HG02885 (cell line): ENCODE results near the gene TIMM8A.
A peak's percentile ranks its signal among the peaks of the same experiment; 100 is the strongest.

ENCODE experiments used
- ATAC-seq: cut with Tn5 transposase; IDR thresholded peaks from one replicate; pipeline ENCODE4 v1.9.1; 2021; ENCODE audit warnings: mild to moderate bottlenecking; ENCODE audit not compliant: unreplicated experiment, poor library complexity

Gene TIMM8A, protein sequence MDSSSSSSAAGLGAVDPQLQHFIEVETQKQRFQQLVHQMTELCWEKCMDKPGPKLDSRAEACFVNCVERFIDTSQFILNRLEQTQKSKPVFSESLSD

DNA sequence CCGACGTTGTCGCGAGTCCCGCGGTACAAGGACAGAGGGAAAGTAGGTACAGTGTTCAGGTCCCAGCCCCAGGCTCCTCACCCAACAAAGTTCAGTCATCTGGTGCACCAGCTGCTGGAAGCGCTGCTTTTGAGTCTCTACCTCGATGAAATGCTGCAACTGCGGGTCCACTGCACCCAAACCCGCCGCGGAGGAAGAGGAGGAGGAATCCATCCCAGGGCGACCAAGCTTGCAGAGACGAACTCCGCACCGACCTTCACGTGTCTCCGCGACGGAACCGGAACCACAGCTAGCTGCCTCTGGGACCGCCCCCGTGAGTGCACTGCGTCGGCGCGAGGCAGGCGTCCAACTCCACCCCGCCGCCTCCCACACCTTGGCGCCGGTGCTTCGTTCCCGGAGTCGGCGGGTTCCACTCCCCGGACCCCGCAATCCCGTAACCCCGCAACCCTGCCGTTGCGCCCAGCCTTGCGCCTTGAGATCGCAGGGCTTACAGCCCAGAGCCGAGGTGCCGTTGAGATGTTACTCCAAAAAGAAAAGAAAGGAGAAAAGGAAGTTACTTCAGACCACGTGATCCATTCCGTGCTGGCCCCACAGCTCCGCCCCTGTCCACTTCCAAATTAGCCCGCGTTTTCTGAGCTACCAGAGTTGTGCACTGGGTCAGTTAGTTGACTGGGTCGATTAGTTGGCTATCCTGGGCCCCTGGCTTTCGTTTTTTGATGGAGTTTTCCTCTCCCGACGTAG lies at the start of gene TIMM8A:
Gene TIMM8A, minus strand, starts transcription at position 291 of the 741 bp plus-strand sequence. Its CDS starts 78 bp downstream, at position 213.
- ATAC-seq, result peak; percentile 98

- no peak for ATAC-seq
Observed at GRCh38 chrX:101397779-101398178, 49.2 kb upstream of the TIMM8A start.

- no peak for ATAC-seq
Observed at GRCh38 chrX:101395789-101396188, 47.2 kb upstream of the TIMM8A start.

- no peak for ATAC-seq
Observed at GRCh38 chrX:101394372-101394771, 45.8 kb upstream of the TIMM8A start.

- ATAC-seq, result no peak
Observed at GRCh38 chrX:101393530-101394305, 45.2 kb upstream of the TIMM8A start.

- no peak for ATAC-seq
Observed at GRCh38 chrX:101391831-101392230, 43.3 kb upstream of the TIMM8A start.

GRCh38 chrX:101390664-101391525 lies 42.4 kb upstream of the TIMM8A start, which contains the start of gene RPL36A:
Gene RPL36A (plus strand): TSS chrX:101391011. CDS start chrX:101391044, 33 bp downstream.
- ATAC-seq, result peak; percentile 81

GRCh38 chrX:101388604-101389003 lies 40.1 kb upstream of the TIMM8A start:
- ATAC-seq, result no peak

DNA sequence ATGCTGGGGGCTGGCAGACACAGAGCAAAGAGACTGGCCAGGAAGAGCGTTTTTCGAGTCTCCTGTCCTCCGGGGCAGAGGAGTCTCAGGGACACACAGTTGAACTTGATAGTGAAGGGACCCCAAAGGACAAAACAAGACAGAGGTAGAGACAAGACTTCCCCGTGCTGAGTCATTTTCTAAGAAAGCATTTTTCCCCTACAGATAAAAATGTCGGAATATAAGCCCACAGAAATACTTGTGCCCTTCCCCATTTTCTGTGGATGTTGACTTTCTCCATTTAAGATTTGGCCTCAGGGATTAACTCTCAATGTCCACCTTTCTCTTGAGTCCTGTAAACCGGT lies 38.0 kb upstream of the TIMM8A start:
- no peak for ATAC-seq

GRCh38 chrX:101385795-101386541 lies 37.4 kb upstream of the TIMM8A start, which contains the start of gene BTK:
Gene BTK (minus strand): TSS chrX:101386191. CDS start chrX:101375284, 10,907 bp downstream.
- ATAC-seq, result peak; percentile 70

GRCh38 chrX:101385026-101385684 lies 36.6 kb upstream of the TIMM8A start:
- no peak for ATAC-seq

DNA sequence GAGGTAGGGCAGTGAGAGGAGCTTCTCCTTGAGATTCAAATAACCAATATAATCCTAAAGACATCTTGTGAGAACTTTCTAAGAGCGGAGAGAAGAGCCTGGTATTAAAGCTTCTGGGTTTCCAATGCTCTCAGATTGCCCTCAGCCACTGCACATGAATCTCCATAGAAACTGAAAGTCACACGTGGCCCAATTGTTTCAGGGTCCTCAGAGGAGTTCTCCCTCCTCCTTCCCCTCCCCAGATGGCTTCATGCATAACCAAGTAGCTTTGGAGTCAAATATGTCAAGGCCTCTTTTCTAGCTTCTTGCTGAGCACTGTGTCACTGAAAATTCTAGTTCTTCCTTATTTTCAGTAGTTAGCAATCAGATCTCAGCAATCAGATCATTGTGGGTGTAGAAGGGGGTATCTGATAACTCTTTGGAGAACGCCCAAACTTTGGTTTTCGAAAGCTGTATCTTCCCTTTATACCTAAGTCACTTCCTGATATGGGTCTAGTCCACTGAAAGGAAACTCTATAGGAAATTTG lies 35.2 kb upstream of the TIMM8A start:
- peak; percentile 70 for ATAC-seq

DNA sequence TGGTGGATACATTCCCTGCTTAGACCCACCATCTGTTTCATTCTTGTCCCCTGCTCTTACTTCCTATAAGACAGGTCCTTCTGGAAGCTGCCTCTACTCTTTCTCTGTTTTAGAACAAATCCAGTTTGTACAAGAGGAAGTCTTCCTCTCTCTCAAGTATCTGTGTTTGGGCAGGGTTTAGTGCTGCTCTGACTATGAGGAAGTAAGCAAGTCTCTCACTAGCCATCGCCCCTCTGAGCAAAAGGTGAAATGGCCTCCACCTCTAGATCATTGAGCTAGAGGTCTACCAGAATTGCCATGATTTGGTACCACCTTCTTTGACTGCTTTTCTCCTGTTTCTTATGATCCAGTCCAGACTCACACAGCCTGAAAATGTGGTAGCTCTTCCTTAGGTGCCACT lies 29.0 kb upstream of the TIMM8A start:
- no peak for ATAC-seq

GRCh38 chrX:101370888-101371504 lies 22.5 kb upstream of the TIMM8A start:
- ATAC-seq, result peak; percentile 81

GRCh38 chrX:101369687-101370086 lies 21.1 kb upstream of the TIMM8A start:
- no peak for ATAC-seq

- ATAC-seq, result no peak
Observed at GRCh38 chrX:101368800-101369199, 20.3 kb upstream of the TIMM8A start.

DNA sequence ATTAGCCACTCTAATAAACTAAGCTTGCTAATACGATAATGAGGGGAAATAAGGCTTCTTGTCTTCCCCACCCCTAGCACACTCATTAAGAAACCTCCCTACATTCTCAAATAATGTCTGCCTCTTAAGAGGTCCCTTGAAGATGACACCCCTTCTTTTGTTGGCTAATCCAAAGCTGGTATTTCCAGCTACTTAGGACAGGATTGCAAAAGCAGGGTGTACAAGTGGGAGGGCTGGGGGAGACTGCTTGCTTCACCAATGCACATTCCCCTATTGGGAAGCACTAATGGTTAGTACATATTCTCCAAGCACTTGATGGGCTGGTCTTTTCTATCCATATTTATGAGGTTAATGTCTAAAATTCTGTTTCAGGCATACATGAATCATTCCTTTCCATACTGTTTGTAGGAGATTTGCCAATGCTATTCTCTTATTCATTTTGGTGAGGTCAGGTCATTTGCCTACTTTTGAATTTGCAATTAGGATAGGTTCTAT lies 16.8 kb upstream of the TIMM8A start:
- ATAC-seq, result no peak

DNA sequence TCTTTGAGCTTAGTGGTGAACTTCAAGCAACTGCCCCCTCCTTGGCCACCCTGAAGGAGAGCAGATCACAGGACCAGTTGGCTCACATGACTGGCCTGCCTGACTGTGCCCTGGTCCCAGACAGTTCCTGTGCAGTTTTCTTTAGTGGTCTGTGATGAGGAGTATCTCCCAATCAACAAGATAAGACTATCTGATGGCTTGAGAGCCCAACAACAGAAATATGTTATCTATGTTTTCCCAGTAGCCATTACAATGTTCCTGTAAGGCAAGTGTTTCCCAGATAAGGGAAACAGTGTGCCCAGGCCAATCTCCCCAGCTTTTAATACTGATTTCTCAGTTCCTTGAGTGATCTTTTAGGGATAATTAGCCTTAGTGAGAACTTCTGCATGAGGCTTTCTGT lies 14.2 kb upstream of the TIMM8A start:
- no peak for ATAC-seq
